Spleen (tissue), 7 donors: Measurements from ENCODE around the gene ANKRD20A1.
"Not testable (repeated sequence)": the region's sequence is repeated elsewhere in the genome, so short reads cannot be mapped to it uniquely, and the experiment has no call there.

Experiments used
- POLR2AphosphoS5 ChIP-seq, 3 donors: sonication (generic); formaldehyde crosslinking; IDR thresholded peaks; one replicate each; pipeline ENCODE4 v1.5.1; 2017; ENCODE audit warnings: antibody characterized with exemption in 3 of 3
- TF ChIP-seq, protein P1 (sequence below), 11 experiments: fragments of 200-600 bp in 7 of 11; fragments of 450-650 bp in 4 of 11; sonication (generic) in 4 of 11; IDR thresholded peaks in 8 of 11; conservative IDR thresholded peaks in 3 of 11; 1 replicate in 7 of 11; 2 replicates in 4 of 11; pipeline versions ENCODE4 v1.4.0 to v1.8.0; 2016 to 2021; ENCODE audit warnings: antibody characterized with exemption in 11 of 11, inconsistent platforms in 4 of 11, mild to moderate bottlenecking in 1 of 11
- donor health status: DM: no; HTN: no; CAD: no; lungs with moderate emphysema.
- donor health status: DM: no; HTN: no; CAD: no.
- donor health status: DM: no; HTN: no; CAD: no.

DNA sequence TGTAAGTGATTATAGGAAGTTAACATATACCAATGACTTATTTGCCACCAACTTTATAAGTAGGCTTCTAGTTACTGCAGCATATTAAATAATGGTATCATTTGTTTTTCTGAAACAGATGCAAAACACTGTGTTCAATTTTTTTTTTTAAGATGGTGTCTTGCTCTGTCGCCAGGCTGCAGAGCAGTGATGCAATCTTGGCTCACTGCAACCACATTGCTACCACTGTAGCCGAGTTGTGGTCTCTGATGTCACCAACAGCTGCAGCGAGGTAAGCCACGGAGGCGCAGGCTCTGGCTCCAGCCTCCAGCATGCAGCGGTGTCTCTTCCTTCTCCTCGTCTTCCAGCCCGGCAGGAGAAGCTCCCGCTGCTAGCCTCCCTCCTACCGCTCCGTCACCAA is 26.6 kb upstream of the ANKRD20A1 start:
- TF ChIP-seq POLR2AphosphoS5 (IDR thresholded peaks at IDR 0.05): not testable (repeated sequence)
- TF ChIP-seq, protein P1, sequence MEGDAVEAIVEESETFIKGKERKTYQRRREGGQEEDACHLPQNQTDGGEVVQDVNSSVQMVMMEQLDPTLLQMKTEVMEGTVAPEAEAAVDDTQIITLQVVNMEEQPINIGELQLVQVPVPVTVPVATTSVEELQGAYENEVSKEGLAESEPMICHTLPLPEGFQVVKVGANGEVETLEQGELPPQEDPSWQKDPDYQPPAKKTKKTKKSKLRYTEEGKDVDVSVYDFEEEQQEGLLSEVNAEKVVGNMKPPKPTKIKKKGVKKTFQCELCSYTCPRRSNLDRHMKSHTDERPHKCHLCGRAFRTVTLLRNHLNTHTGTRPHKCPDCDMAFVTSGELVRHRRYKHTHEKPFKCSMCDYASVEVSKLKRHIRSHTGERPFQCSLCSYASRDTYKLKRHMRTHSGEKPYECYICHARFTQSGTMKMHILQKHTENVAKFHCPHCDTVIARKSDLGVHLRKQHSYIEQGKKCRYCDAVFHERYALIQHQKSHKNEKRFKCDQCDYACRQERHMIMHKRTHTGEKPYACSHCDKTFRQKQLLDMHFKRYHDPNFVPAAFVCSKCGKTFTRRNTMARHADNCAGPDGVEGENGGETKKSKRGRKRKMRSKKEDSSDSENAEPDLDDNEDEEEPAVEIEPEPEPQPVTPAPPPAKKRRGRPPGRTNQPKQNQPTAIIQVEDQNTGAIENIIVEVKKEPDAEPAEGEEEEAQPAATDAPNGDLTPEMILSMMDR (IDR thresholded peaks at IDR 0.05 in 8 of 11, conservative IDR thresholded peaks at IDR 0.05 in 3 of 11): not testable (repeated sequence)
